Esophagus muscularis mucosa (tissue), 4 donors: ENCODE results near the gene PLCL1. TPM values are rescaled to one million over a fixed set of nuclear protein-coding genes. Genes with fewer than 3 reads are reported as not detected.
A peak's percentile ranks its signal among the peaks of the same experiment; 100 is the strongest.

Experiments used
- DNase-seq: peaks from one replicate; pipeline ENCODE4 v3.0.0-alpha.2; 2017; ENCODE audit errors: extremely low spot score
- H3K27ac ChIP-seq, 4 donors: fragments of 200-600 bp; sonication (generic); replicated peaks in 1 of 4; 1 replicate in 3 of 4; 2 replicates in 1 of 4; pipeline ENCODE4 v1.5.1; 2016 to 2019; ENCODE audit warnings: mild to moderate bottlenecking in 1 of 4
- H3K27me3 ChIP-seq, 4 donors: fragments of 200-600 bp; sonication (generic); one replicate each; pipeline versions ENCODE4 v1.5.1 to v1.6.0; 2016 to 2019
- H3K36me3 ChIP-seq, 4 donors: fragments of 200-600 bp; sonication (generic); one replicate each; pipeline ENCODE4 v1.5.1; 2016 to 2019
- H3K4me1 ChIP-seq, 4 donors: fragments of 200-600 bp; sonication (generic); one replicate each; pipeline ENCODE4 v1.5.1; 2016 to 2019
- H3K4me3 ChIP-seq, 4 donors: fragments of 200-600 bp; sonication (generic); 1 replicate in 2 of 4; 2 replicates in 2 of 4; pipeline ENCODE4 v1.5.1; 2016 to 2019; ENCODE audit warnings: mild to moderate bottlenecking in 4 of 4, moderate library complexity in 1 of 4
- H3K9me3 ChIP-seq, 4 donors: fragments of 200-600 bp; sonication (generic); 1 replicate in 3 of 4; 2 replicates in 1 of 4; pipeline ENCODE4 v1.5.1; 2016 to 2019
- CTCF ChIP-seq, 3 experiments: fragments of 200-600 bp in 2 of 3; fragments of 450-650 bp in 1 of 3; sonication (generic) in 2 of 3; IDR thresholded peaks; one replicate each; pipeline ENCODE4 v1.5.1; 2017 to 2019; ENCODE audit warnings: antibody characterized with exemption in 3 of 3, mild to moderate bottlenecking in 2 of 3, moderate library complexity in 1 of 3
- EP300 ChIP-seq: sonication (generic); formaldehyde crosslinking; IDR thresholded peaks from one replicate; pipeline ENCODE4 v1.6.1; 2017; ENCODE audit warnings: antibody characterized with exemption
- POLR2A ChIP-seq: fragments of 450-650 bp; IDR thresholded peaks from one replicate; pipeline ENCODE4 v1.6.1; 2017; ENCODE audit warnings: antibody characterized with exemption, moderate library complexity, mild to moderate bottlenecking, low read depth
- POLR2AphosphoS5 ChIP-seq, 2 donors: sonication (generic); formaldehyde crosslinking; IDR thresholded peaks; one replicate each; pipeline ENCODE4 v1.6.1; 2017; ENCODE audit warnings: antibody characterized with exemption in 2 of 2
- WGBS: methylation state at CpG from one replicate; pipeline ENCODE4 v1.1.5; 2018; 5-methylcytosine and 5-hydroxymethylcytosine counted together
- intact Hi-C: fragments of 100-400 bp; cut with DNase I; formaldehyde crosslinking; loops from one replicate; pipeline ENCODE4 v1.15.1; 2023
- total RNA-seq, 4 donors: library from RNA; depleted of rRNA; stranded (reverse); fragments of >200 nt; gene quantifications; one replicate each; pipeline versions ENCODE4 v1.1.0 to v1.2.1, GENCODE V29; 2016

Gene PLCL1
- total RNA-seq, 4 donors from 2014 or later, result 67.3 to 86.2 (median 79.2) TPM

- Histone ChIP-seq H3K27me3 (no peaks in the 10 kb centered on the region), H3K27ac (peak overlapping the region in 2 of 4 donors; percentile 21 to 46), H3K36me3 (no peaks in the 10 kb centered on the region), H3K4me1 (peaks cover 16 to 46% (median 36%) of the 10 kb centered on the region in 4 donors), H3K4me3 (no peak overlapping the region), H3K9me3 (no peaks in the 10 kb centered on the region)
- intact Hi-C loops, result no loop called here
- no peak for TF ChIP-seq POLR2AphosphoS5 (IDR thresholded peaks at IDR 0.05)
- no peak for TF ChIP-seq POLR2A
- TF ChIP-seq EP300, result no peak
- TF ChIP-seq CTCF (IDR thresholded peaks at IDR 0.05), result no peak
- no peak for DNase-seq
These were observed 121.6 kb downstream of the PLCL1 start for GRCh38 chr2:197925976-197926375.

GRCh38 chr2:197926673-197927072 lies 122.3 kb downstream of the PLCL1 start:
- intact Hi-C loops, result no loop called here
- DNase-seq, result no peak
- no peaks in the 10 kb centered on the region for H3K27me3 ChIP-seq
- peaks cover 16 to 46% (median 36%) of the 10 kb centered on the region in 4 donors for H3K4me1 ChIP-seq
- H3K27ac ChIP-seq, result no peak overlapping the region
- no peak overlapping the region for H3K4me3 ChIP-seq
- TF ChIP-seq EP300 (no peak), POLR2A (no peak), POLR2AphosphoS5 (IDR thresholded peaks at IDR 0.05) (no peak), CTCF (IDR thresholded peaks at IDR 0.05) (no peak)
- WGBS, result 91% methylated on average over 4 of the region's 4 CpGs
- H3K9me3 ChIP-seq, result no peaks in the 10 kb centered on the region
- H3K36me3 ChIP-seq, result no peaks in the 10 kb centered on the region

DNA sequence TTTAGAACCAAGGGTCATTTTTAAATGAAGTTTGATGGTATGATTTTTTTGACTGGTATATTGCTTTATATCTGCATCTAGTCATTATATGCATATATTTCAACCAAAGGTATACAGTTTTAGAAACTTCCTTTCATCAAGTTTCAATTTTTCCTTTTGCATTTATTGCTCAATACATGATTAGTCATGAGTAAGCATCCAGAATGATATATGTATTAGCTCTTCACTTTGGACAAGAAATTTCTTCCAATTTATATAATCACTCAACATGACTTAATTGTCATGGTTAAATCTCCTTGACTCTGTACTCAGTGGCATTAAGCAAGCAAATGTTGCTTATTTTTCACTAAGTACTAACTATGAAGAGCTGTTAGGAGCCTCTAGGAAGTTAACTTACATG lies 123.6 kb downstream of the PLCL1 start:
- H3K27me3 ChIP-seq, result no peaks in the 10 kb centered on the region
- no peak overlapping the region for H3K27ac ChIP-seq
- TF ChIP-seq CTCF (IDR thresholded peaks at IDR 0.05) (no peak), POLR2A (no peak), EP300 (no peak), POLR2AphosphoS5 (IDR thresholded peaks at IDR 0.05) (no peak)
- H3K9me3 ChIP-seq, result no peaks in the 10 kb centered on the region
- no peak for DNase-seq
- H3K36me3 ChIP-seq, result no peaks in the 10 kb centered on the region
- intact Hi-C loops, result no loop called here
- H3K4me1 ChIP-seq, result peaks cover 16 to 46% (median 36%) of the 10 kb centered on the region in 4 donors
- no peak overlapping the region for H3K4me3 ChIP-seq

DNA sequence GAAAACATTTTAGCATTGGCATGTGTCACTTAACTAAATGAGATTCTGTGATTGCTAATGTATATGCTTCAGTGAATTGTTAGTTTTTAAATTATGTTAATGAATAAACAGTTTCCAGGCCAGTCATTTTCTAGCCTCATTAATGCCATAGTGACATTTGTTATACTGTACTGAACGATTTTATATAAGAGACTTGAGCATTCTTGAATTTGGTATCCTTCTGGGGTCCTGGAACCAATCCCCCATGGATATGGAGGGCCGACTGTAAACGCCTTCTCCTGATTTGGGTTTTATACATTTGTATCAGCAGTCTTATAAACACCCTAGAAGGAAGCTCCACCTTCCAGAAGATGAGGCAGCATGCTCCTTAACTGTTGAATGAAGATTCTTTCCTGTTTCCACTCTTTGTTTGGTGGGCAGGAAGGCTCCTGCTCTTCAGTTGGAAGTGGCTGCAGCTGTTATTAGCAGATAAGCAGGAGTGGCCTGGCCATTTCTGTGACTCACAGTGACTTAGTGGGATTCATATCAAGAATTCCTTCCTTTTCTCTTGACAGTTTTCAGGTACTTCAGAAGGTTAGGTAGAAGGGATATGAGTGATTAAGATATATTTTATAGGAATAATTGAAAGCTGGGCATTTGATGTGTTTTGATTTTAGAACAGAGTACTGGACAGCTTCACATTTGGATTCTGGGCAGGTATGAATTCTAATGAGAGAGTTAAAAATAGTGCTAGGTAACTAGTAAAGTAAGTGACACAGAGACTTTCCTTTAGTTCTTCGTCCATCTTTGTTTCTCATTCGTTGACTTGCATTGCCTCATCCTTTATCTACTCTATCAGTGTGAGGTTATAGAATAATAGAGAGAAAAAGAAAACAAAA lies 124.9 kb downstream of the PLCL1 start:
- no peak overlapping the region for H3K27ac ChIP-seq
- 87% methylated on average over 5 of the region's 5 CpGs for WGBS
- peaks cover 16 to 45% (median 35%) of the 10 kb centered on the region in 4 donors for H3K4me1 ChIP-seq
- intact Hi-C loops, result no loop called here
- H3K36me3 ChIP-seq, result no peaks in the 10 kb centered on the region
- no peak overlapping the region for H3K4me3 ChIP-seq
- no peak for DNase-seq
- TF ChIP-seq CTCF (IDR thresholded peaks at IDR 0.05), result no peak
- TF ChIP-seq POLR2A, result no peak
- no peak for TF ChIP-seq POLR2AphosphoS5 (IDR thresholded peaks at IDR 0.05)
- no peak for TF ChIP-seq EP300
- H3K9me3 ChIP-seq, result no peaks in the 10 kb centered on the region
- no peaks in the 10 kb centered on the region for H3K27me3 ChIP-seq

DNA sequence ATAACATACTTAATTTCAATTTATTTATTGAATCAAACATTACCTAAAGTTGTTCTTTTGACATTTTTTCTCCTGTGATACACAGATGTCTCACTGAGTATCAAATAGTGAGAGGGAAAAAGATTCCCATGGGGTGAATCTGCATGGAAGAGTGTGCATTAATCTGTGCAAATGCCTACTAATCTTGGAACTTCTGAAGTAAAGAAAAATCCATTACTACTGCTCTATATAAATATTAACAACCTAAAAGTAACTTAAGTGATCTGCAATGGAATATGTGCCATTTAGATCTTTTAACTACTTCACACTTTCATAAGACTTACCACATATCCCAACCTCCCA lies 125.5 kb downstream of the PLCL1 start:
- H3K27ac ChIP-seq, result no peak overlapping the region
- intact Hi-C loops, result no loop called here
- no peaks in the 10 kb centered on the region for H3K9me3 ChIP-seq
- no peak overlapping the region for H3K4me3 ChIP-seq
- no peak for TF ChIP-seq EP300
- no peak for TF ChIP-seq CTCF (IDR thresholded peaks at IDR 0.05)
- no peak for TF ChIP-seq POLR2AphosphoS5 (IDR thresholded peaks at IDR 0.05)
- TF ChIP-seq POLR2A, result no peak
- no peaks in the 10 kb centered on the region for H3K36me3 ChIP-seq
- no peaks in the 10 kb centered on the region for H3K27me3 ChIP-seq
- DNase-seq, result no peak
- H3K4me1 ChIP-seq, result peaks cover 16 to 39% (median 31%) of the 10 kb centered on the region in 4 donors
